Activated naive CD8-positive, alpha-beta T cell (primary cell): ENCODE measurements around the gene KNDC1.

Experiments used
- H3K27ac Mint-ChIP-seq: one replicate; pipeline ENCODE4 v1.8.0; 2021; ENCODE audit warnings: mixed read lengths
- H3K27me3 Mint-ChIP-seq: one replicate; pipeline ENCODE4 v1.8.0; 2021; ENCODE audit warnings: mixed read lengths
- H3K36me3 Mint-ChIP-seq: one replicate; pipeline ENCODE4 v1.8.0; 2021; ENCODE audit warnings: mixed read lengths
- H3K4me1 Mint-ChIP-seq: one replicate; pipeline ENCODE4 v1.8.0; 2021; ENCODE audit warnings: low read depth, mixed read lengths
- H3K4me3 Mint-ChIP-seq: one replicate; pipeline ENCODE4 v1.8.0; 2021; ENCODE audit warnings: mild to moderate bottlenecking, mixed read lengths
- H3K9me3 Mint-ChIP-seq: one replicate; pipeline ENCODE4 v1.8.0; 2021; ENCODE audit warnings: low read depth, mixed read lengths

Gene KNDC1

GRCh38 chr10:133123050-133123745, 36.8 kb upstream of the KNDC1 start:
- H3K36me3 Mint-ChIP-seq: no peaks in the 10 kb centered on the region
- peaks cover 6% of the 10 kb centered on the region for H3K27me3 Mint-ChIP-seq
- H3K9me3 Mint-ChIP-seq: no peaks in the 10 kb centered on the region
- H3K27ac Mint-ChIP-seq: no peak overlapping the region
- H3K4me3 Mint-ChIP-seq: peak overlapping the region; percentile 41
- peaks cover 7% of the 10 kb centered on the region for H3K4me1 Mint-ChIP-seq

GRCh38 chr10:133123746-133124356, 36.2 kb upstream of the KNDC1 start:
- Mint-ChIP-seq H3K4me1 (peaks cover 7% of the 10 kb centered on the region), H3K36me3 (no peaks in the 10 kb centered on the region), H3K27ac (no peak overlapping the region), H3K4me3 (no peak overlapping the region), H3K27me3 (peaks cover 6% of the 10 kb centered on the region), H3K9me3 (no peaks in the 10 kb centered on the region)

- Mint-ChIP-seq H3K4me3 (no peak overlapping the region), H3K4me1 (peaks cover 7% of the 10 kb centered on the region), H3K36me3 (no peaks in the 10 kb centered on the region), H3K9me3 (no peaks in the 10 kb centered on the region), H3K27ac (no peak overlapping the region), H3K27me3 (peaks cover 6% of the 10 kb centered on the region)
These were observed 35.4 kb upstream of the KNDC1 start for GRCh38 chr10:133124357-133125211.

- Mint-ChIP-seq H3K27ac (no peak overlapping the region), H3K4me1 (peaks cover 7% of the 10 kb centered on the region), H3K4me3 (no peak overlapping the region), H3K36me3 (no peaks in the 10 kb centered on the region), H3K27me3 (peaks cover 6% of the 10 kb centered on the region), H3K9me3 (no peaks in the 10 kb centered on the region)
These were observed 34.1 kb upstream of the KNDC1 start for GRCh38 chr10:133125901-133126300.

GRCh38 chr10:133126431-133127290, 33.4 kb upstream of the KNDC1 start:
- H3K4me3 Mint-ChIP-seq: no peak overlapping the region
- H3K27ac Mint-ChIP-seq: no peak overlapping the region
- no peaks in the 10 kb centered on the region for H3K36me3 Mint-ChIP-seq
- no peaks in the 10 kb centered on the region for H3K9me3 Mint-ChIP-seq
- peaks cover 7% of the 10 kb centered on the region for H3K4me1 Mint-ChIP-seq
- peaks cover 6% of the 10 kb centered on the region for H3K27me3 Mint-ChIP-seq

GRCh38 chr10:133127291-133128125, 32.5 kb upstream of the KNDC1 start:
- no peaks in the 10 kb centered on the region for H3K36me3 Mint-ChIP-seq
- H3K4me3 Mint-ChIP-seq: no peak overlapping the region
- H3K27me3 Mint-ChIP-seq: peaks cover 6% of the 10 kb centered on the region
- peaks cover 7% of the 10 kb centered on the region for H3K4me1 Mint-ChIP-seq
- no peak overlapping the region for H3K27ac Mint-ChIP-seq
- H3K9me3 Mint-ChIP-seq: no peaks in the 10 kb centered on the region

GRCh38 chr10:133128126-133129070, 31.6 kb upstream of the KNDC1 start:
- Mint-ChIP-seq H3K27me3 (peaks cover 4% of the 10 kb centered on the region), H3K27ac (no peak overlapping the region), H3K9me3 (no peaks in the 10 kb centered on the region), H3K36me3 (no peaks in the 10 kb centered on the region), H3K4me1 (peaks cover 1% of the 10 kb centered on the region), H3K4me3 (no peak overlapping the region)

- H3K27ac Mint-ChIP-seq: no peak overlapping the region
- H3K4me3 Mint-ChIP-seq: no peak overlapping the region
- no peaks in the 10 kb centered on the region for H3K36me3 Mint-ChIP-seq
These were observed 30.8 kb upstream of the KNDC1 start for GRCh38 chr10:133129071-133129858.

GRCh38 chr10:133129859-133130495, 30.0 kb upstream of the KNDC1 start:
- no peak overlapping the region for H3K27ac Mint-ChIP-seq
- no peaks in the 10 kb centered on the region for H3K36me3 Mint-ChIP-seq
- no peaks in the 10 kb centered on the region for H3K9me3 Mint-ChIP-seq
- no peak overlapping the region for H3K4me3 Mint-ChIP-seq
- H3K27me3 Mint-ChIP-seq: peaks cover 2% of the 10 kb centered on the region
- no peaks in the 10 kb centered on the region for H3K4me1 Mint-ChIP-seq

More at GRCh38 chr10:133129071-133129858, 30.8 kb upstream of the KNDC1 start:
- H3K9me3 Mint-ChIP-seq: no peaks in the 10 kb centered on the region
- peaks cover 1% of the 10 kb centered on the region for H3K4me1 Mint-ChIP-seq
- H3K27me3 Mint-ChIP-seq: peaks cover 4% of the 10 kb centered on the region

- no peak overlapping the region for H3K27ac Mint-ChIP-seq
- H3K4me1 Mint-ChIP-seq: no peaks in the 10 kb centered on the region
- H3K36me3 Mint-ChIP-seq: no peaks in the 10 kb centered on the region
- no peaks in the 10 kb centered on the region for H3K9me3 Mint-ChIP-seq
- H3K27me3 Mint-ChIP-seq: no peaks in the 10 kb centered on the region
- no peak overlapping the region for H3K4me3 Mint-ChIP-seq
These were observed 29.4 kb upstream of the KNDC1 start for GRCh38 chr10:133130602-133131001.

- Mint-ChIP-seq H3K27ac (no peak overlapping the region), H3K36me3 (no peaks in the 10 kb centered on the region), H3K4me1 (no peaks in the 10 kb centered on the region), H3K4me3 (no peak overlapping the region), H3K9me3 (no peaks in the 10 kb centered on the region), H3K27me3 (no peaks in the 10 kb centered on the region)
These were observed 29.0 kb upstream of the KNDC1 start for GRCh38 chr10:133131053-133131452.
